HG02678 (cell line): ENCODE results near the gene MAP1B.

Experiments
- ATAC-seq: cut with Tn5 transposase; IDR thresholded peaks from one replicate; pipeline ENCODE4 v1.9.1; 2021; ENCODE audit warnings: mild to moderate bottlenecking, moderate library complexity; ENCODE audit not compliant: unreplicated experiment

Gene MAP1B

DNA sequence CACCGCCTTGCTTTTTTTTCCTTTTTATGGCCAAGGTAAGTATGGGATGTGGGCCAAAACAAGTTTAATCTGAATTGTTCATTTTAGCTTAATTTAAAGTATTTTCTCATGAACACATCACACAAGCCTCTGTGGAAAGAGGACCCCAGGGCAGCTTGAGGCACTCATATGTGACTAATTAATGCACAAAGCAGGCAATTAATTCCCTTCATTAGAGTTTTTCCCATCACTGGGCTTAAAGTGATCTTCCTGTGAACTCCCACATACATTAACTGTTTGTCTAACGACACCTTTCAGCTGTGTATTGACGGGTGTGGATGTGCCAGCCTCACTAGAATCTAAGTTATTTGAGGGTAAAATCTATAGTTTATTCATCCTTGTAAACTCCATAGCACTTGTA lies 109.5 kb downstream of the MAP1B start:
- no peak for ATAC-seq

DNA sequence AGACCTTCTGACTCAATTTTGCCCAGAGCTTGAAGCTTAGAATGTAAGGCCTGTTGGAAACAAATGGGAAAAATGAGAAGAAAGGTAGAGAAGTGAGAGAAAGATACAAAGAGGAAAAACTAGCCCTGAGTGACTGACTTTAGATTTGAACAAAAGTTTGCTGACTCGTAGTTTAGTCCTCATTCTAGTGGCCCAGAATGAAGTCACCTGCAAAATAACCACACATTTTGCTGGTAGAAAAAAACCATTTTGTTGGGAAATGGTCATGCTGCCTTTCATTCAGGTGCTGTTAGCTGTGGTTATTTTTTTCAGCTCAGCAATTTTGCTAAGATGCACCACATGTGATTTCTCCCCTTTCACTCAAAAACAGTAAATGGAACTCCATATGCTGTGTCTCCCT lies 113.8 kb downstream of the MAP1B start:
- no peak for ATAC-seq

- no peak for ATAC-seq
These were observed 114.3 kb downstream of the MAP1B start for GRCh38 chr5:72221541-72221940.

- ATAC-seq, result no peak
These were observed 115.2 kb downstream of the MAP1B start for GRCh38 chr5:72222521-72222920.

DNA sequence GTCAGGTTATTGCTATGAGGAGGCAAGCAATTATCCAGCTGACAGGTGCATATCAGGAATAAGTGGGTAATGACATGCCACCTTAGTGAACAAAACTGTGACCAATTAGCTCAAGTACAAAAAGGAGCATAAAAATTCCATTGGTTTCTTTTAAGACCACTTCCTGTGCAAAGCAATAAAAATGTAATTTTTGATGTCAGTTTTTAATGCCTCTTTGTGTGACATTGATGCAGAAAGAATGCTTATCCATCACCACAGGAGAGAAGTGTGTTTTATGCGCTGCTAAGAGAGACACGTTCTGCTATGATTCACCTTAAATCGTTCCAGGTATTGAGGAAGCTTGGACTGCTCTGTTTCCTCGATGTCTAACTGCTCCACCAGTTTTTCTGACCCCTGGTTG lies 116.1 kb downstream of the MAP1B start:
- no peak for ATAC-seq

DNA sequence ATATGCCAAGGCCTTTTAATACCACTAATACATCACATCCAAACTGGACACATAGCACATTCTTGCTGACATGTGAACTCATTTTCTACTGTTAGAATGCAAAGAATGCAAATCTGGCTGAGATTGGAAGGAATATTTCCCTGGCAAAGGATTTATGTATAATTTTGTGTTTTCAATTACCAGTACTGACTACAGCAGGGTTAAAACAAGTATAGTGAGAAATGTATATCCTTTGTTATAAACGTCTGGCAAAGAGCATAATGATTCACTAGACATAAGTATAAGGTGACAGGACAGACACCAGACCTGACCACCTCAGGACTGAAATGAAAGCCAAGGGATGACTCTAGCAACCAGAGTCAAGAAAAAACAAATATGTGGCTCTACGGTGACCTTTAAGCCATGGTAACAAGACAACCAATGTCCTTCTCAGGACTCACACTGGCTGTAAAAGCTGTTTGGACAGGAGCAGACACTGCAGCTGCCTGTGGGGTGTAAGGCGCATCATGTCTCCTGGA lies 117.7 kb downstream of the MAP1B start:
- ATAC-seq, result no peak

- ATAC-seq, result no peak
These were observed 118.5 kb downstream of the MAP1B start for GRCh38 chr5:72225741-72226140.

DNA sequence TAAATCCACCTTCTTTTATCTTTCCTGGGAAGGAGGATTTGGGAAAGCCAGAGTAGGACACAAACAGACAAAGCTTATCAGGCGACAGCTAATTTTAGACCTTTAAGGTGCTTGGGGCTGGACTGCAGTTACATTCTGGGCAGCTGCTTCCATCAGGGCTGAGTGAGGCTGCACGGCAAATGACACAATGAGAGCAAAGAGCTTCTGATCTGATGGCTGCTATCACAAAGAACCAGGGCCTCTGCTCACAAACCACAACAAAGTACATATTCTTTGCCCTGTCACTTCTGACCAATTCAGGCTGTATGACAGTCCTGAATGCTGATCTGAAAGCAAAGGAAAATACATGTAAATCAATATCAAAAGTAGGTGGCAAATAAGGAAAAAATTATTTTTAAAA lies 119.7 kb downstream of the MAP1B start:
- ATAC-seq, result no peak

DNA sequence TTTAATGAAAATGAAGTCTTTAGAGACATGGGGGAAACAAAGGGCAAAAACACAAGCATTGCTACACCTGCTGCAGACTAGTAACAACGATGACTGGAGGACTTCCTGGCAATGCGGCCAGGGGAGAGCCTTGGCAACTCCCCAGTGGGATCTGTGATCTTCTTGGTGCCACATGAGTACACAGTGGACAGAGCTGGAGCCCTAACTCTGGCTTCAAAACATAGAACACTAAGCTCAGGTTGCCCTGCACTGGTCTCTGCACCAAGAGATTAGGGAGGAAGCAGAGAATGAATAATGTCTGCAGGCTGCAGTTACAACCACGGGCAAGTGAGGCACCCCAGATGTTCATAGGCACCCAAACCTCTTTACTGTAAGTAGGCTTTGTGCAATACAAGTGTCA lies 121.7 kb downstream of the MAP1B start:
- ATAC-seq, result no peak

DNA sequence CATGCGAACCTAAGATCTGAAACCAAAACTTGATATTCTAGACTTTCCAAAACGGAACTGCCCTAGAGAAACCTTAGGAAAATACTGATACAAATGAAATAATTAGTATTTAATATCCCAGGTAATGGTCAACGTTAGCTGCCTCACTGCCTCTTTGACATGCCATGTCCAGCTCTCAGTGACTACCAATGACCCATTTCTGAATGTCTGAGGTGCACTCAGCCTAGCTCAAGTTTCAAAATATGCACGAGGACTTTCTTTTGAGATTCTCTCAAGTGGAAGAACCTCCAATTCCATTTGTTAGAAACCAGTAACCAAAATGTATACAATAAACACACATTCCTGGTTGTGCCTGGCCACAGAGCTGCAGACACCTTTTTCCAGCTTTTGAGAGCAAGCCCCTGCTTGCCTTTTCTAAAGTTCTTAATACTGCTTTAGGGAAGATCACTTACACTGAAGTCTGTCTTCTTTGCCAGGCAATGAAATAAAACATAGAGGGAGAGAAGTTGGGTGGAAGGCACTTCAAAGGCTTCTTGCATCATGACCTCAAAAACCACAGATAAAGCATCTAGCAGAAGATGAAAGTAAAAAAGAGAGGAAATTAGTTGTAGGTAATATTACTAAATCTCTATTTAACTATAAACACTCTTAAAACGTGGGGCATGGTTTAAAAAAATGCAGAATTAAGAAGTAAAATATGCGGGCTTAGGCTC lies 124.9 kb downstream of the MAP1B start:
- peak; percentile 43 for ATAC-seq

DNA sequence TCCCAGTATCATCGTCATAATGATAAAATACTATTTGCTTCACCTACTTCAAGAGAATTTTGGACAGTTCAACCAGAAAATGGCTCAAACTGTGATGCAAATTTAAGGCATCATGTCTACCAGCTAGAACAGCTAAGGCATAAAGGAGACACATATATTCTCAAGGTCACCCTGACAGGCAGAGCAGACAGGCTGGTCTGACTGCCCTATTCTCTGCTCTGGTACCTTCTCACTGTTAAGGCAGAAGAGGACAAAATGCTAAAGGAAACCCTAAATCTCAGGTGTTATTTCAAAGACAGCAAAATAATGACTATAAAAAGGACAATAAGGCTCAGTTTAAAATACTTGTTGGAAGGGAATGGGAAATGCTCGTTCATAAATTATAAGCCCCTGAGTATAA lies 125.6 kb downstream of the MAP1B start:
- ATAC-seq, result no peak

- ATAC-seq, result no peak
These were observed 126.6 kb downstream of the MAP1B start for GRCh38 chr5:72233835-72234234.

GRCh38 chr5:72234265-72234700 lies 127.0 kb downstream of the MAP1B start:
- ATAC-seq, result peak; percentile 81

DNA sequence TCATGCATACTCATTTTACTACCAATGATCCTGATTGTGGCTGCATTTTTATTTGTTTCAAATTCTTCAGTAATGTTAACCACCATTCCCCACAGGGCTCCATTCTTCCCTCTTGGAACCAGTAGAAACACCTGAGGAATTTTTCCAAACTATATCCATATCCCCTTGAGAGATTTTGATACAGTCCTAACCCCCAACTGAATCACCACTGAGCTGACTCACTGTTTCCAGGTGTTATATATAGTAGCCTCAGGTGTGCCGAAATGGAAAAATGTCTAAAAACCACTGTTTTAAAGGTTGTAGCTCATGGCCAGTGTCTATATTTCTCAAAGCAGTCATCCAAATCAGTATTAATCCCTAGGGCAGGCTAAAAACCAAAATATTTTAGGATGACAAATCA lies 127.6 kb downstream of the MAP1B start:
- ATAC-seq, result no peak

DNA sequence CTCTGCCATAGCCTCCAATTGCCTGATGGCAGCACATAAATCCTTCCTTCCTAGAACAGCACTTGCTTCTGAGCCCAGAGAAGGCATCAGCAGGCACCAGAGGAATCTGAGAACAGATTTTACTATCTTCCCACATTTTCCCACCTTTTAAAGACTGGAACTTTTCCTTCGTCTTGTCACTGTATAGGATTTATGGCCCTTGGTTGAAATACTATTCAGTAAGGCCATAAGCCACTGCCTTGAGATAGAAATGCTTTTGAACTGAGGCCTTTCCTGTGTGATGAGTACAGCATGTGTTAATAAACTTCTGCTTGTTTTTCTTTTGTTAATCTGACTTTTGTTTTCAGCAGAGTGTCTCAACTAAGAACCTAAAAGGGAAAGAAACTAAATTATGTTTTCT lies 128.4 kb downstream of the MAP1B start:
- ATAC-seq, result no peak

DNA sequence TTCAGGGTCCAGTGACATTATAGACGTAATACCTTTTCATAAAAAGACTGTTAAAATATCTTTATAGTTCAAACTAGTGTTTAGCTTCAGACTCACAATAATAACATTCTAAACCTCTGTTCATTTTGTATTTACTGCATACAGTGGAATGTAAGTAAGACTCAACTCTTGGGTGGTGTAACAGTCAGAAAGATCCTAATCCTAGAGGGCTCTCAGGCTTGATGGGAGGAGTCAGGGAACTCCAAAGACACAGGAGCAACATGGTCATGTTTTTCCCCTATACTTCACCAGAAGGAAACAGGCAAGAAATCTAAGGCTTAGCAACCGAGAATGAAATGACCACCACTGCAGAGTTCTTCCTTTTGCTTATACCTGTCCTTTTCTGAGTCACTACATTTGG lies 130.1 kb downstream of the MAP1B start:
- no peak for ATAC-seq

GRCh38 chr5:72237879-72238278 lies 130.6 kb downstream of the MAP1B start:
- ATAC-seq, result no peak

GRCh38 chr5:72238712-72239445 lies 131.6 kb downstream of the MAP1B start:
- ATAC-seq, result no peak

DNA sequence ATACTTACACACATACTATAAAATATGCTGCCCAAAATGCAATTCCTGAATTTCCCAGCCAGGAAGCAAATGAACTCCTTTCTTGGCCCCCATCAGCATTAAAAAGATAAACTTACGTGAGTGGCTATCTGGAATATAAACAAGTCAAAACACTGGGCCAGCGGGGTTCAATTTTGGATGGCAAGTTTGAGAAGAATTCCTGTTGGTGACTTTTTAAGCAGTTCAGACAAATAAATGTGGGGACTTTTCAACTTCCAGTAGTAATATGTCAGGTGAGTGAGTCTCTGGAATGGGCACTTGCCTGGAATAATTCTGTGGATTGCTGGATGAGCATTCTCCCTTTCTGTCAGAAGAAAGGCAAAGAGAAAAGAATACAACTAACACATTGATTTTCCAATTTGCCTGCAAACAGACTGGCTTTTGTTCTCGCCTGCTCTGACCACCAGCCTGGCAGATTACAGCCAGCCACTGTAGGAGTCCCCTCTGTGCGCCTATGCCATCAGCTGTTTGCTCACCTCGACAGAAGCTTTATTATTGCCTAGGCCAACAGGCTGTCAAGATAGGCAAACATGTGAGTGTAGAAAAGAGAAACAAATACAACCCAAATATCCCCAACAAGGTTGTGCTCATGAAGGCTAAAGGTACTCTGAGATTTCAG lies 134.2 kb downstream of the MAP1B start:
- no peak for ATAC-seq

- ATAC-seq, result no peak
These were observed 135.7 kb downstream of the MAP1B start for GRCh38 chr5:72242796-72243475.

DNA sequence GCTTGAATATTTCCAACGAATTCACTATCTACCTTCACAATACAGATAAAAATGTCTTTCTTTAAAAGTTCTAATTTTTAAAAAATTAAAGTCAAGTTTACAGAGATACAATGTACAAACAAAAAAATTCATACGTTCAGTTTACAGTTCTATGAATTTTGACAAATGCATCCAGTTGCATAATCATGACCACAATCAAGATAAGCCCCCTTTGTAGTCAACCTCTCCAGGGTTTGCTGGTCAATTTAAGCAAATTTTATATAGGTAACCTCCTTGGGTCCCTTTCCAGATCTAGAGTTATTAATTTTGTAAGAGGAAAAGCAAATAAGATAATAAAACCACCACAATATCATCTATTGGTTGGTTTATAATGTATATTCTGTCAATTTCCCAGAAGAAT lies 136.4 kb downstream of the MAP1B start:
- ATAC-seq, result no peak
